Effector memory CD4-positive, alpha-beta T cell (primary cell): ENCODE results near the gene NOSIP.

ENCODE experiments used
- DNase-seq, 3 donors: peaks; one replicate each; pipeline ENCODE4 v3.0.0-alpha.2; 2020
- H3K27ac ChIP-seq: 2 replicates; pipeline ENCODE4 v1.7.0; 2013; ENCODE audit warnings: mild to moderate bottlenecking, low read length, moderate library complexity; ENCODE audit not compliant: insufficient read depth, poor library complexity, severe bottlenecking
- H3K27me3 ChIP-seq: replicated peaks from 2 replicates; pipeline ENCODE4 v1.7.0; 2013; ENCODE audit warnings: mild to moderate bottlenecking, low read length; ENCODE audit not compliant: insufficient read depth, control insufficient read depth, poor library complexity, severe bottlenecking
- H3K36me3 ChIP-seq: 2 replicates; pipeline ENCODE4 v1.7.0; 2013; ENCODE audit warnings: mild to moderate bottlenecking, low read length, moderate library complexity; ENCODE audit not compliant: control insufficient read depth, insufficient read depth
- H3K4me1 ChIP-seq: 2 replicates; pipeline ENCODE4 v1.7.0; 2013; ENCODE audit warnings: low read length, mild to moderate bottlenecking; ENCODE audit not compliant: control insufficient read depth, insufficient read depth, poor library complexity, severe bottlenecking
- H3K4me3 ChIP-seq: 2 replicates; pipeline ENCODE4 v1.7.0; 2013; ENCODE audit warnings: low read length, low read depth, mild to moderate bottlenecking; ENCODE audit not compliant: insufficient read depth, poor library complexity, severe bottlenecking
- H3K9me3 ChIP-seq: 2 replicates; pipeline ENCODE4 v1.7.0; 2013; ENCODE audit warnings: mild to moderate bottlenecking, low read length, moderate library complexity; ENCODE audit not compliant: control insufficient read depth

NOSIP gene

GRCh38 chr19:49590071-49590970 is 10.0 kb upstream of the NOSIP start:
- no peaks in the 10 kb centered on the region for H3K9me3 ChIP-seq
- H3K27me3 ChIP-seq = no peaks in the 10 kb centered on the region
- peaks cover 14% of the 10 kb centered on the region for H3K36me3 ChIP-seq
- peak overlapping the region; percentile 89 for H3K27ac ChIP-seq
- H3K4me1 ChIP-seq = peaks cover 21% of the 10 kb centered on the region
- H3K4me3 ChIP-seq = peak overlapping the region; percentile 79
- peak; percentile 91 to 92 (median 92) for DNase-seq

- H3K36me3 ChIP-seq = peaks cover 6% of the 10 kb centered on the region
- H3K9me3 ChIP-seq = no peaks in the 10 kb centered on the region
- H3K27ac ChIP-seq = peak overlapping the region; percentile 11
- no peak for DNase-seq
- H3K27me3 ChIP-seq = no peaks in the 10 kb centered on the region
- peaks cover 21% of the 10 kb centered on the region for H3K4me1 ChIP-seq
- no peak overlapping the region for H3K4me3 ChIP-seq
These were observed 9.1 kb upstream of the NOSIP start for GRCh38 chr19:49589502-49589905.

GRCh38 chr19:49588365-49589122 is 8.2 kb upstream of the NOSIP start:
- Histone ChIP-seq H3K4me3 (no peak overlapping the region), H3K27ac (no peak overlapping the region), H3K36me3 (no peaks in the 10 kb centered on the region), H3K9me3 (no peaks in the 10 kb centered on the region), H3K4me1 (peaks cover 21% of the 10 kb centered on the region), H3K27me3 (no peaks in the 10 kb centered on the region)
- peak in 1 of 3 donors; percentile 32 for DNase-seq

- no peak for DNase-seq
- Histone ChIP-seq H3K4me1 (peaks cover 10% of the 10 kb centered on the region), H3K4me3 (no peak overlapping the region), H3K27ac (no peak overlapping the region), H3K36me3 (no peaks in the 10 kb centered on the region), H3K27me3 (no peaks in the 10 kb centered on the region), H3K9me3 (no peaks in the 10 kb centered on the region)
These were observed 6.9 kb upstream of the NOSIP start for GRCh38 chr19:49587227-49587626.

- Histone ChIP-seq H3K36me3 (no peaks in the 10 kb centered on the region), H3K4me3 (no peak overlapping the region)
- no peak for DNase-seq
These were observed 4.7 kb upstream of the NOSIP start for GRCh38 chr19:49585023-49585422.

GRCh38 chr19:49583239-49583638 is 2.9 kb upstream of the NOSIP start:
- Histone ChIP-seq H3K27ac (no peak overlapping the region), H3K4me3 (no peak overlapping the region)

More at GRCh38 chr19:49585023-49585422, 4.7 kb upstream of the NOSIP start:
- Histone ChIP-seq H3K27me3 (no peaks in the 10 kb centered on the region), H3K9me3 (no peaks in the 10 kb centered on the region), H3K27ac (no peak overlapping the region), H3K4me1 (peaks cover 7% of the 10 kb centered on the region)

GRCh38 chr19:49581007-49581508 is 702 bp upstream of the NOSIP start, which contains the start of gene PRRG2:
TSS of gene PRRG2 (plus strand) at chr19:49581316. CDS start at chr19:49583220, 1,904 bp downstream.
- DNase-seq = no peak
- peak within 1 kb of the TSS; percentile 68 for H3K27ac ChIP-seq
- H3K27me3 ChIP-seq = no peaks in the 10 kb centered on the region
- H3K9me3 ChIP-seq = no peaks in the 10 kb centered on the region
- H3K4me3 ChIP-seq = peak within 1 kb of the TSS; percentile 64
- H3K36me3 ChIP-seq = no peaks in the 10 kb centered on the region
- H3K4me1 ChIP-seq = peaks cover 18% of the 10 kb centered on the region

More at GRCh38 chr19:49583239-49583638, 2.9 kb upstream of the NOSIP start:
- H3K36me3 ChIP-seq = no peaks in the 10 kb centered on the region
- H3K27me3 ChIP-seq = no peaks in the 10 kb centered on the region
- no peaks in the 10 kb centered on the region for H3K9me3 ChIP-seq
- H3K4me1 ChIP-seq = peaks cover 18% of the 10 kb centered on the region
- no peak for DNase-seq

- H3K9me3 ChIP-seq = no peaks in the 10 kb centered on the region
- no peaks in the 10 kb centered on the region for H3K27me3 ChIP-seq
- H3K4me3 ChIP-seq = peak overlapping the region; percentile 64
- peak overlapping the region; percentile 68 for H3K27ac ChIP-seq
- DNase-seq = no peak
- peaks cover 7% of the 10 kb centered on the region for H3K36me3 ChIP-seq
- H3K4me1 ChIP-seq = peaks cover 18% of the 10 kb centered on the region
These were observed 451 bp downstream of the NOSIP start for GRCh38 chr19:49579947-49580263.

GRCh38 chr19:49579193-49579592 is 1.2 kb downstream of the NOSIP start:
- H3K4me3 ChIP-seq = no peak overlapping the region
- peaks cover 18% of the 10 kb centered on the region for H3K4me1 ChIP-seq
- H3K27me3 ChIP-seq = no peaks in the 10 kb centered on the region
- H3K9me3 ChIP-seq = no peaks in the 10 kb centered on the region
- H3K36me3 ChIP-seq = peaks cover 11% of the 10 kb centered on the region
- no peak for DNase-seq
- peak overlapping the region; percentile 68 for H3K27ac ChIP-seq
